ENCODE measurements around the gene STOML1. TPM values are rescaled to one million over a fixed set of nuclear protein-coding genes. Genes with fewer than 3 reads are reported as not detected.
A peak's percentile ranks its signal among the peaks of the same experiment; 100 is the strongest.

STOML1 gene
- total and polyA plus RNA-seq, 2 donors: 13.0 to 19.1 TPM

DNA sequence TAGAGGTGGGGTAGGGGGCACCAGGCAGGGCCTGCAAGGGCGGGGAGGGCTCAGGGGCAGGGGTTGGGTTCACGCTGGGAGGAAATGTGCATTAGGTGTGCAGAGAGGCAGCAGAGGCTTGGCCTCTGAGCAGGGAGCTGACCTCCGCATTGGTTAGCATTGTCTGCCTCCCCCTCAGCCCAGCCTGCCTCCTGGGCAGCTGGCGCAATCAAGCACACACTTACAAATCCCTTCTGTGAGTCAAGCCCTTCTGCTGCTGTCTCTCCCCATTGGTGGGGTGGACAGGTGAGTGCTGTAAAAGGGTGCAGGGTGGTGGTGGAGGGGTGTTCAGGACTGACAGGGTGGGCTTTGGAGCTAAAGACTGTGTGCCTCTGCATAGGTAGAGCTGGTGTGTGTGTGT lies 56.5 kb downstream of the STOML1 start:
- 96% methylated on average over 4 of the region's 4 CpGs for WGBS
- Histone ChIP-seq H3K36me3 (ENCODE audit: control insufficient read depth in 2 of 2, insufficient read depth in 2 of 2, low read length in 1 of 2) (no peaks in the 10 kb centered on the region), H3K4me1 (ENCODE audit: control insufficient read depth in 2 of 2, insufficient read depth in 2 of 2, low read length in 2 of 2) (peaks cover 0 to 3% of the 10 kb centered on the region in 2 donors), H3K9me3 (ENCODE audit: control insufficient read depth in 2 of 2, insufficient read depth in 1 of 2, low read length in 1 of 2) (no peaks in the 10 kb centered on the region), H3K27ac (ENCODE audit: low read depth in 1 of 2, low read length in 1 of 2) (no peak overlapping the region), H3K4me3 (ENCODE audit: low read length in 2 of 2) (no peak overlapping the region), H3K27me3 (ENCODE audit: control insufficient read depth in 2 of 2, insufficient read depth in 1 of 2, low read length in 1 of 2) (no peaks in the 10 kb centered on the region)
- no peak for DNase-seq (ENCODE audit: low read depth in 6 of 9, low spot score in 9 of 9)

DNA sequence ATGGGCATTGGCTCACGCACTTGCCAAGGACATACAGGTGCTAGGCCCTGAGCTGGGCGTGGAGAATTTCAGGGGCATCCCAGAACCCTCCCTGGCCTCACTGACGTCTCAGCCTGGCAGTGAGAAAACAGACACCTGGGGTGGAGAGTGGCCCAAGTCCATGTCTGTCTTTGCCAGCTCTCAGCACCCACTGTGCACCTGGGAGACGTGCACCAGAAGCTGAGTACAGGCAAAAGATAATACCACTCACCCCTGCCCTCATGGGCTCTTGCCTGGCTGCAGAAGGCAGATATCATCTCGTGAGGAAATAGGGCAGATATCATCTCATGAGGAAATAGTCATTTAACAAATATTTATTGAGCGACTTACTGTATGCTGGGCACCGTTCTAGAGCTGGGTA lies 57.8 kb downstream of the STOML1 start:
- Histone ChIP-seq H3K27me3 (ENCODE audit: control insufficient read depth in 2 of 2, insufficient read depth in 1 of 2, low read length in 1 of 2) (peaks cover 0 to under 1% of the 10 kb centered on the region in 2 donors), H3K36me3 (ENCODE audit: control insufficient read depth in 2 of 2, insufficient read depth in 2 of 2, low read length in 1 of 2) (no peaks in the 10 kb centered on the region), H3K4me3 (ENCODE audit: low read length in 2 of 2) (no peak overlapping the region), H3K4me1 (ENCODE audit: control insufficient read depth in 2 of 2, insufficient read depth in 2 of 2, low read length in 2 of 2) (peaks cover 4 to 5% of the 10 kb centered on the region in 2 donors), H3K27ac (ENCODE audit: low read depth in 1 of 2, low read length in 1 of 2) (no peak overlapping the region), H3K9me3 (ENCODE audit: control insufficient read depth in 2 of 2, insufficient read depth in 1 of 2, low read length in 1 of 2) (no peaks in the 10 kb centered on the region)
- 61% methylated on average over 7 of the region's 7 CpGs for WGBS
- DNase-seq (ENCODE audit: low read depth in 6 of 9, low spot score in 9 of 9): no peak

DNA sequence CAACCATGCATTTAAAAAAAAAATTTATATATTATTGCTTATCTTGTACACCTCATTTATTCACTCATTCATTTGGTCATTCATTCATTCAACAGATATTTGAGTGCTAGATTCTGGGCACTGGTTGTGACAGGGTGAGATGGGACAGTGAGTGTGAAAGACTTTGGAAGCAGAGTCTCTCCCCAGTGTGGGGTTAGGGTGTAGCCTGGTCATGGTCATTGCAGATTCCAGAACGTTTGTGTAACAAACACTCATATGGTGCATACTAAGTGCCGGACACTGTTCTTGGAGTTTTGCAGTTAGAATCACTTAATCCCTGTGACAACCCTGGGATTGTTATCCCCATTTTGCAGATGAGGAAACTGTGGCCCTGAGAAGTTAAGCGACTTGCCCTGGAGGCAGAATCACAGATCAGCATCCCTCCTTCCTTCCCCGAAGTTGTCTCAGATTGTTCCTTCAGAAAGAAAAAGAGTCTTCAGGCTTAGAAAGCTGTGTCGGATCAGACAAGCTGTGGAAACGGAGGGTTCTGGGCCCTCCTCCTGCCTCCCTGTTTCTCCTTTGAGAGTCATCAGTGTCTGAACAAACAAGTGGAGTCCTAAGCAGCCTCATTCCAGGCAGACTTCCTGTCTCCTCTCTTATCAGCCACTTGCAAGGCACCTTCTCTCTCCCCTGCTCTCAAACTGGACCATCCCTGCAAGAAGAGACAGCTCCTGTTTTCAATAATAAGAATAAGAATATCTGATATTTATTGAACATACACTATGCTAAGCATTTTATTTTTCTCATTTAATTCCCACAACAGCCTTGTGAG lies 59.5 kb downstream of the STOML1 start:
- no peak overlapping the region for H3K27ac ChIP-seq (ENCODE audit: low read depth in 1 of 2, low read length in 1 of 2)
- H3K9me3 ChIP-seq (ENCODE audit: control insufficient read depth in 2 of 2, insufficient read depth in 1 of 2, low read length in 1 of 2): no peaks in the 10 kb centered on the region
- H3K4me3 ChIP-seq (ENCODE audit: low read length in 2 of 2): no peak overlapping the region
- H3K36me3 ChIP-seq (ENCODE audit: control insufficient read depth in 2 of 2, insufficient read depth in 2 of 2, low read length in 1 of 2): no peaks in the 10 kb centered on the region
- 92% methylated on average over 6 of the region's 6 CpGs for WGBS
- peaks cover 2 to 16% of the 10 kb centered on the region in 2 donors for H3K27me3 ChIP-seq (ENCODE audit: control insufficient read depth in 2 of 2, insufficient read depth in 1 of 2, low read length in 1 of 2)
- no peak for DNase-seq (ENCODE audit: low read depth in 6 of 9, low spot score in 9 of 9)
- H3K4me1 ChIP-seq (ENCODE audit: control insufficient read depth in 2 of 2, insufficient read depth in 2 of 2, low read length in 2 of 2): peaks cover 17 to 18% of the 10 kb centered on the region in 2 donors

DNA sequence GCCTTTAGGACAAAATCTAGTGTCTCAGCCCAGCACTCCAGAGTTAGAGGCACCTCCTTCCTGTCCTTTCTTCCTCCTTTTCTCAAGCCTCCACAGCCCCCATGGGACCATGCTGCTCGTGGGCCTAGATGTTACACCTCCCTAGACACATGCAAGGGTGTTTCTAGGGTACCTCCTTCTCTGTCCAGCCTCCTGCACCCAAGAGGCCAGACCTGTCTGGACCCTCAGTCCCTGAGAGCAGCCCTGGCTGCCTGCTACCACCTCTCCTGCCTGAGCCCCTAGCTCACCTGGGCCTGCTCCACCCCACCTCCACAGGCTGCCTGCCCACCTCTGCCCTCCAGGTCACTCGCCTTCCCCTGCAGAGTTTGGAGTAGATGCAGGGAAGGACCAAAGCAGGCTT lies 60.7 kb downstream of the STOML1 start:
- WGBS: 77% methylated on average over 2 of the region's 2 CpGs
- DNase-seq (ENCODE audit: low read depth in 6 of 9, low spot score in 9 of 9): no peak
- H3K9me3 ChIP-seq (ENCODE audit: control insufficient read depth in 2 of 2, insufficient read depth in 1 of 2, low read length in 1 of 2): no peaks in the 10 kb centered on the region
- H3K27me3 ChIP-seq (ENCODE audit: control insufficient read depth in 2 of 2, insufficient read depth in 1 of 2, low read length in 1 of 2): peaks cover 14 to 27% of the 10 kb centered on the region in 2 donors
- H3K4me3 ChIP-seq (ENCODE audit: low read length in 2 of 2): no peak overlapping the region
- peaks cover 17 to 20% of the 10 kb centered on the region in 2 donors for H3K4me1 ChIP-seq (ENCODE audit: control insufficient read depth in 2 of 2, insufficient read depth in 2 of 2, low read length in 2 of 2)
- no peaks in the 10 kb centered on the region for H3K36me3 ChIP-seq (ENCODE audit: control insufficient read depth in 2 of 2, insufficient read depth in 2 of 2, low read length in 1 of 2)
- H3K27ac ChIP-seq (ENCODE audit: low read depth in 1 of 2, low read length in 1 of 2): no peak overlapping the region

DNA sequence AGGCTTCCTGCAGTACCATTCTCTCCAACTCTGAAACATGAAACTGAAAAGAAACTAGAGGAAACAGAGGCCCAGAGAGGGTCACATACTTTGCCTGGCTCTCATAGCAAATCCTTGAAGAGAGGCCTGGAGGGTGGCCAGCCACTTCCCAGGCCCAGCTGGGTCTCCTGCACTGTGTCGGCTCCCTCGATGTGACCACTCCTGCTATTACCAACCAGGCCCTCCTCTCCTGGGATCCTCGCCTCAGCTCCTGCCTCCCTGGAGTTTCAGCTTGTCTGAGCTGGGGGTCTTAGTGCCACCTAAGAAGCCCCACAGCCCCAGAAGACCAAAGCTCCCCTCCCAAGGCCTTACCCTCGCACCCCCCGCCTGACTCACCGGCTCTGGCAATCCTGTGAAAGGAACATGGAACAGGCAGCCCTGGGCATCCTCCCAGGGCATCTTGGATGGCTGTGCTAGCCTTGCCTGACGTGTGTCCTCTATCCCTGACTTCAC lies 61.3 kb downstream of the STOML1 start:
- Histone ChIP-seq H3K36me3 (ENCODE audit: control insufficient read depth in 2 of 2, insufficient read depth in 2 of 2, low read length in 1 of 2) (no peaks in the 10 kb centered on the region), H3K9me3 (ENCODE audit: control insufficient read depth in 2 of 2, insufficient read depth in 1 of 2, low read length in 1 of 2) (no peaks in the 10 kb centered on the region), H3K27me3 (ENCODE audit: control insufficient read depth in 2 of 2, insufficient read depth in 1 of 2, low read length in 1 of 2) (peaks cover 20 to 33% of the 10 kb centered on the region in 2 donors), H3K27ac (ENCODE audit: low read depth in 1 of 2, low read length in 1 of 2) (no peak overlapping the region), H3K4me3 (ENCODE audit: low read length in 2 of 2) (no peak overlapping the region), H3K4me1 (ENCODE audit: control insufficient read depth in 2 of 2, insufficient read depth in 2 of 2, low read length in 2 of 2) (peaks cover 17 to 22% of the 10 kb centered on the region in 2 donors)
- no peak for DNase-seq (ENCODE audit: low read depth in 6 of 9, low spot score in 9 of 9)
- WGBS: 97% methylated on average over 7 of the region's 7 CpGs

DNA sequence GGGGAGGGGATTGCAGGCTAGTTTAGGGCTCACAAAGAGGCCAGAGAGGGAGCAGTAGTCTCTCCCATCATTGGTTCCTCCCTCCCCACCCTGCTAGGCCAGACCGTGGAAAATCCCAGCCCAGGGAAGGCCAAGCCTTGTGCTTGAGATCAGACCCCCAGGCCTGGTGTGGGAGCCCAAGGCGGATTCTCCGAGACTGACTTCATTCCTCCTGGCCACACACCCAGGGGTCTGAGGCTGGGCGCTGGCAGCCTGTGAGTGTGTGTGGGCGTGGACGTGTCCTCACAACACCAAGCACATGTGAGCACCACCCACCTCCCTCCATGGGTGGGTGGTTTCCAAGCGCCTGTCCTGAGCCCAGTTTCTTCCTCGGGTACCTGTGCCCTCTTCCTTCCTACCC lies 61.7 kb downstream of the STOML1 start:
- Histone ChIP-seq H3K27ac (ENCODE audit: low read depth in 1 of 2, low read length in 1 of 2) (no peak overlapping the region), H3K27me3 (ENCODE audit: control insufficient read depth in 2 of 2, insufficient read depth in 1 of 2, low read length in 1 of 2) (peaks cover 22 to 38% of the 10 kb centered on the region in 2 donors), H3K9me3 (ENCODE audit: control insufficient read depth in 2 of 2, insufficient read depth in 1 of 2, low read length in 1 of 2) (no peaks in the 10 kb centered on the region), H3K4me3 (ENCODE audit: low read length in 2 of 2) (no peak overlapping the region), H3K36me3 (ENCODE audit: control insufficient read depth in 2 of 2, insufficient read depth in 2 of 2, low read length in 1 of 2) (no peaks in the 10 kb centered on the region), H3K4me1 (ENCODE audit: control insufficient read depth in 2 of 2, insufficient read depth in 2 of 2, low read length in 2 of 2) (peaks cover 17 to 22% of the 10 kb centered on the region in 2 donors)
- no peak for DNase-seq (ENCODE audit: low read depth in 6 of 9, low spot score in 9 of 9)
- WGBS: 91% methylated on average over 8 of the region's 8 CpGs

DNA sequence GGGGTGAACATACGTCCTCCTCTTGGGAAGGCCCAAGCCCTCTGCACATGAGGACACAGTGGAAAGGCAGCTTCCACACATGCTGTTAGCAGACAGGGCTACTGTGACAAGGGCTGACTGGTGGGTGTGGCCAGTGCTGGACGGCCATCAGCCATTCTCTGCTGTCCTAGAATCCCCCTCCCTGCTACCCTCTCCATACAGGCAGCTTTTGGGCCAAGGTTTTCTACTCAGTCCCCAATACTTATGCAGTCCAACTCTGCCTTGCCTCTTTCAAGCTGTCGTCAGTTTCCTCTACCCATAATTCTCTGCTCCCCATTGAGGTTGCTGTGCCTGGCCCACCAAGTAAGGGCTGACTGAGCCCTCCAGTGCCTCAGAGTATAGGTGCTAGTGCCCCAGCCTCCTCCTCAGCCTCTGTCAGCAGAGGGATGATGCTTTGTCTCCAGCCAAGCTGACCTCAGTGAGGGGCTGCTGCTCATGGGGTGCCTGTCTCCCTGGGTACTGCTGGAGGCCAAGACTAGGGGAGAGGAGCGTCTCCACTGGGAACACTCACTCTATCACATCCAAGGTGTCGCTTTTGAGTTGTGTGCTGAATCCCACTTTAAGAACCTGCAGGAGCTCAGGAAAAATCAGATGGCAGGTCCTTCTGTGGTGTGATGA lies 63.0 kb downstream of the STOML1 start:
- DNase-seq (ENCODE audit: low read depth in 6 of 9, low spot score in 9 of 9): peak in 6 of 9 donors; percentile 41 to 82 (median 54)
- H3K4me1 ChIP-seq (ENCODE audit: control insufficient read depth in 2 of 2, insufficient read depth in 2 of 2, low read length in 2 of 2): peaks cover 20 to 33% of the 10 kb centered on the region in 2 donors

More for the DNA sequence above, 63.0 kb downstream of the STOML1 start:
- Histone ChIP-seq H3K27me3 (ENCODE audit: control insufficient read depth in 2 of 2, insufficient read depth in 1 of 2, low read length in 1 of 2) (peaks cover 26 to 50% of the 10 kb centered on the region in 2 donors), H3K36me3 (ENCODE audit: control insufficient read depth in 2 of 2, insufficient read depth in 2 of 2, low read length in 1 of 2) (no peaks in the 10 kb centered on the region), H3K4me3 (ENCODE audit: low read length in 2 of 2) (no peak overlapping the region), H3K27ac (ENCODE audit: low read depth in 1 of 2, low read length in 1 of 2) (peak overlapping the region; percentile 2 to 31), H3K9me3 (ENCODE audit: control insufficient read depth in 2 of 2, insufficient read depth in 1 of 2, low read length in 1 of 2) (no peaks in the 10 kb centered on the region)
- 76% methylated on average over 5 of the region's 5 CpGs for WGBS

Data from thymus (tissue), 11 donors.